ENCODE data around the gene RASA3. TPM values are rescaled to one million over a fixed set of nuclear protein-coding genes. Genes with fewer than 3 reads are reported as not detected.

Gene RASA3
- total and polyA plus RNA-seq, 2 of the 8 experiments (the other 6 are each of a cell fraction or from before 2014, with no cell fraction given) = 7.5 to 21.9 TPM

DNA sequence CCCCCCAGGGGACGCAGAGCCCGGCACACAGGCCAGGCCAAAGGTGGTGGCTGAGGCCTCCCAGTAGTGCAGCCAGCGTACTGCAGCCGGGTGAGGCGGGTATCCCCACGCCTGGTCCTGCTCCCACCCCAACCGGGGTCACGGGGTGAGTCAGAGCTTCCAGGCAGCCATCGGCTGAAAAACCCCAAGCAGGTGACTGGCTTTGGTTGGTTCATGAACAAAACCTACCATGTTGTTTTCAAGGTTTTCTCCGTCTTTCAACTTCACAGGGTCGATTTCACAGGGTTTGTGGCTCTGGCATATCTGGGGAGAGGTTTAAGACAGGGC lies 116.5 kb downstream of the RASA3 start (continued):
- TF ChIP-seq CHD7 (IDR thresholded peaks at IDR 0.05; ENCODE audit: insufficient replicate concordance, low read length) = no peak
- no peak for TF ChIP-seq POU5F1 (IDR thresholded peaks at IDR 0.05; ENCODE audit: low read depth, low read length)
- TF ChIP-seq TCF12 (IDR thresholded peaks at IDR 0.05; ENCODE audit: low read depth, low read length) = no peak
- TF ChIP-seq KDM4A (IDR thresholded peaks at IDR 0.05; ENCODE audit: low read depth, low read length, severe bottlenecking) = no peak
- TF ChIP-seq E2F6 (IDR thresholded peaks at IDR 0.05) = no peak
- no peak for TF ChIP-seq SIN3A (conservative IDR thresholded peaks at IDR 0.05 in 1 of 2, IDR thresholded peaks at IDR 0.05 in 1 of 2; ENCODE audit: low read depth in 1 of 2, low read length in 2 of 2)
- no peak for TF ChIP-seq RFX5 (IDR thresholded peaks at IDR 0.05; ENCODE audit: borderline replicate concordance, low read depth, low read length)
